Measurements from ENCODE around the gene DCANP1. TPM values are rescaled to one million over a fixed set of nuclear protein-coding genes. Genes with fewer than 3 reads are reported as not detected.

DCANP1 gene
- polyA plus RNA-seq, 1 experiment = not detected

- no peak overlapping the region for H3K4me3 ChIP-seq (ENCODE audit: low read depth, low read length)
- peaks cover 4% of the 10 kb centered on the region for H3K27me3 ChIP-seq (ENCODE audit: control insufficient read depth, insufficient read depth, low read length)
- TF ChIP-seq CTCF (IDR thresholded peaks at IDR 0.05; ENCODE audit: low read depth, low read length) = no peak
- no peak for DNase-seq (ENCODE audit: low read depth, low spot score)
- no peak overlapping the region for H3K27ac ChIP-seq (ENCODE audit: low read depth, low read length)
- CTCF ChIA-PET = interaction anchor here (0.6 to 2.4 kb wide), 3 partner anchors 21 to 774 kb away, joined by 3 to 11 read pairs (median 8); no protein-coding TSS in a partner anchor
- H3K9me3 ChIP-seq (ENCODE audit: control insufficient read depth, insufficient read depth, low read length) = peaks cover 8% of the 10 kb centered on the region; the same call in 1 of the 2 replicates
- POLR2A ChIA-PET = no interaction called here
These were observed 42.1 kb downstream of the DCANP1 start for GRCh38 chr5:135405082-135405481.

- CTCF ChIA-PET = interaction anchor here (0.9 to 1.4 kb wide), 2 partner anchors 23 to 25 kb away, joined by 4 to 13 read pairs; no protein-coding TSS in a partner anchor
- POLR2A ChIA-PET = no interaction called here
- no peak overlapping the region for H3K4me3 ChIP-seq (ENCODE audit: low read depth, low read length)
- TF ChIP-seq CTCF (IDR thresholded peaks at IDR 0.05; ENCODE audit: low read depth, low read length) = no peak
- H3K27ac ChIP-seq (ENCODE audit: low read depth, low read length) = no peak overlapping the region
- no peak for DNase-seq (ENCODE audit: low read depth, low spot score)
- peaks cover 3% of the 10 kb centered on the region for H3K27me3 ChIP-seq (ENCODE audit: control insufficient read depth, insufficient read depth, low read length)
- H3K9me3 ChIP-seq (ENCODE audit: control insufficient read depth, insufficient read depth, low read length) = peaks cover 4% of the 10 kb centered on the region; the same call in 1 of the 2 replicates
These were observed 45.1 kb downstream of the DCANP1 start for GRCh38 chr5:135402031-135402430.

GRCh38 chr5:135400866-135401265 is 46.3 kb downstream of the DCANP1 start:
- TF ChIP-seq CTCF (IDR thresholded peaks at IDR 0.05; ENCODE audit: low read depth, low read length) = no peak
- ChIA-PET POLR2A (interaction anchor here (0.6 kb wide), 1 partner anchor 452 kb away, joined by 6 read pairs; no protein-coding TSS in a partner anchor), CTCF (interaction anchor here (1.4 kb wide), 1 partner anchor 26 kb away, joined by 4 read pairs; no protein-coding TSS in a partner anchor)
- Histone ChIP-seq H3K4me3 (ENCODE audit: low read depth, low read length) (no peak overlapping the region), H3K27ac (ENCODE audit: low read depth, low read length) (no peak overlapping the region), H3K27me3 (ENCODE audit: control insufficient read depth, insufficient read depth, low read length) (peaks cover 2% of the 10 kb centered on the region), H3K9me3 (ENCODE audit: control insufficient read depth, insufficient read depth, low read length) (peaks cover 4% of the 10 kb centered on the region; the same call in 1 of the 2 replicates)
- DNase-seq (ENCODE audit: low read depth, low spot score) = no peak

GRCh38 chr5:135399794-135400542 is 47.2 kb downstream of the DCANP1 start:
- H3K27me3 ChIP-seq (ENCODE audit: control insufficient read depth, insufficient read depth, low read length) = no peaks in the 10 kb centered on the region
- no peak overlapping the region for H3K27ac ChIP-seq (ENCODE audit: low read depth, low read length)
- H3K9me3 ChIP-seq (ENCODE audit: control insufficient read depth, insufficient read depth, low read length) = peaks cover 4% of the 10 kb centered on the region; the same call in 1 of the 2 replicates
- peak overlapping the region; percentile 81 for H3K4me3 ChIP-seq (ENCODE audit: low read depth, low read length)
- ChIA-PET CTCF (interaction anchor here (0.9 kb wide), 1 partner anchor 26 kb away, joined by 3 read pairs; no protein-coding TSS in a partner anchor), POLR2A (interaction anchor here (0.9 to 1.2 kb wide), 2 partner anchors 46 to 91 kb away, joined by 3 read pairs; no protein-coding TSS in a partner anchor)
- no peak for DNase-seq (ENCODE audit: low read depth, low spot score)
- TF ChIP-seq CTCF (IDR thresholded peaks at IDR 0.05; ENCODE audit: low read depth, low read length) = no peak

Data from AG04450 (cell line).